ENCODE measurements around the gene SNTG2. TPM values are rescaled to one million over a fixed set of nuclear protein-coding genes. Genes with fewer than 3 reads are reported as not detected.

Gene SNTG2
- total and polyA plus RNA-seq, 2 donors (not counting 1 experiment from before 2014, with no cell fraction given), result 0.06 TPM; not detected in 1

DNA sequence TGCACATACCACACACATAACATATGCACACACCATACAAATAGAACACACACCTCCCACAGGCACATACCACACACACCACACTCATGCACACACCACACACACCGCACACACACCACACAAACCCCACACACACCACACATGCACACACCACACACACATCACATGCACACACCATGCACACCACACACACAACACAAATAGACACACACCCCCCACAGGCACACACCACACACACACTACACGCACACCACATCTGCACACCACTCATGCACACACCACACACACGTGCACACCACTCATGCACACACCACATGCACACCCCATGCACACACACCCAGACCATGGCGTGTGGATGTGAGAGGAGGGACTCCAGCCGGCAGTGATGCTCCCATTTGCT is 300.9 kb downstream of the SNTG2 start:
- Histone ChIP-seq H3K4me3 (replicated peaks in 1 of 4; ENCODE audit: control extremely low read depth in 1 of 4, insufficient read depth in 1 of 4, low read depth in 3 of 4, low read length in 4 of 4) (no peak overlapping the region), H3K79me2 (ENCODE audit: control insufficient read depth, insufficient read depth, low read length) (no peaks in the 10 kb centered on the region), H3K36me3 (ENCODE audit: control insufficient read depth, insufficient read depth, low read length) (no peaks in the 10 kb centered on the region), H3K4me1 (ENCODE audit: control insufficient read depth, extremely low read depth, insufficient read depth, low read length) (no peaks in the 10 kb centered on the region), H3K27me3 (ENCODE audit: control insufficient read depth, insufficient read depth, low read length) (no peaks in the 10 kb centered on the region), H3K9me3 (ENCODE audit: control insufficient read depth, insufficient read depth, low read depth, low read length) (no peaks in the 10 kb centered on the region), H3K27ac (ENCODE audit: insufficient read depth, low read length) (no peak overlapping the region), H2AFZ (ENCODE audit: low read length) (no peak overlapping the region), H4K20me1 (ENCODE audit: control insufficient read depth, extremely low read depth, insufficient read depth, low read length) (no peaks in the 10 kb centered on the region), H3K4me2 (ENCODE audit: extremely low read depth, insufficient read depth, low read length) (no peak overlapping the region), H3K9ac (ENCODE audit: insufficient read depth, low read length) (no peak overlapping the region)
- DNase-seq (ENCODE audit: low read depth in 2 of 2), result no peak
- TF ChIP-seq EZH2 (IDR thresholded peaks at IDR 0.05; ENCODE audit: low read length, missing control alignments), result no peak
- TF ChIP-seq, protein P1, sequence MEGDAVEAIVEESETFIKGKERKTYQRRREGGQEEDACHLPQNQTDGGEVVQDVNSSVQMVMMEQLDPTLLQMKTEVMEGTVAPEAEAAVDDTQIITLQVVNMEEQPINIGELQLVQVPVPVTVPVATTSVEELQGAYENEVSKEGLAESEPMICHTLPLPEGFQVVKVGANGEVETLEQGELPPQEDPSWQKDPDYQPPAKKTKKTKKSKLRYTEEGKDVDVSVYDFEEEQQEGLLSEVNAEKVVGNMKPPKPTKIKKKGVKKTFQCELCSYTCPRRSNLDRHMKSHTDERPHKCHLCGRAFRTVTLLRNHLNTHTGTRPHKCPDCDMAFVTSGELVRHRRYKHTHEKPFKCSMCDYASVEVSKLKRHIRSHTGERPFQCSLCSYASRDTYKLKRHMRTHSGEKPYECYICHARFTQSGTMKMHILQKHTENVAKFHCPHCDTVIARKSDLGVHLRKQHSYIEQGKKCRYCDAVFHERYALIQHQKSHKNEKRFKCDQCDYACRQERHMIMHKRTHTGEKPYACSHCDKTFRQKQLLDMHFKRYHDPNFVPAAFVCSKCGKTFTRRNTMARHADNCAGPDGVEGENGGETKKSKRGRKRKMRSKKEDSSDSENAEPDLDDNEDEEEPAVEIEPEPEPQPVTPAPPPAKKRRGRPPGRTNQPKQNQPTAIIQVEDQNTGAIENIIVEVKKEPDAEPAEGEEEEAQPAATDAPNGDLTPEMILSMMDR (conservative IDR thresholded peaks at IDR 0.05 in 1 of 2, IDR thresholded peaks at IDR 0.05 in 1 of 2; ENCODE audit: low read depth in 1 of 2, low read length in 2 of 2), result no peak

DNA sequence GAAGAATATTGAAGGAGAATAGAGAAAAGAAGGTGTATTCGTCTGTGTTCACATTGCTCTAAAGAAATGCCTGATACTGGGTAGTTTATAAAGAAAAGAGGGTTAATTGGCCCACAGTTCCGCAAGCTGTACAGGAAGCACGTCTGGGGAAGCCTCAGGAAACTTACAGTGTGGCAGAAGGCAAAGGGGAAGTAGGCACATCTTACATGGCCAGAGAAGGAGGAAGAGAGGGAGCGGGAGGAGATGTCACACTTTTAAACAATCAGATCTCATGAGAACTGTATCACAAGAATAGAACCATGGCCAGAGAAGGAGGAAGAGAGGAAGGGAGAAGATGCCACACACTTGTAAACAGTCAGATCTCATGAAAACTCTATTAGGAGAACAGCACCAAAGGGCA is 303.0 kb downstream of the SNTG2 start:
- no peak overlapping the region for H3K4me2 ChIP-seq (ENCODE audit: extremely low read depth, insufficient read depth, low read length)
- no peak overlapping the region for H2AFZ ChIP-seq (ENCODE audit: low read length)
- no peak overlapping the region for H3K9ac ChIP-seq (ENCODE audit: insufficient read depth, low read length)
- H3K27me3 ChIP-seq (ENCODE audit: control insufficient read depth, insufficient read depth, low read length), result no peaks in the 10 kb centered on the region
- H3K4me1 ChIP-seq (ENCODE audit: control insufficient read depth, extremely low read depth, insufficient read depth, low read length), result no peaks in the 10 kb centered on the region
- no peaks in the 10 kb centered on the region for H3K36me3 ChIP-seq (ENCODE audit: control insufficient read depth, insufficient read depth, low read length)
- H3K27ac ChIP-seq (ENCODE audit: insufficient read depth, low read length), result no peak overlapping the region
- H3K4me3 ChIP-seq (replicated peaks in 1 of 4; ENCODE audit: control extremely low read depth in 1 of 4, insufficient read depth in 1 of 4, low read depth in 3 of 4, low read length in 4 of 4), result no peak overlapping the region
- no peak for DNase-seq (ENCODE audit: low read depth in 2 of 2)
- no peaks in the 10 kb centered on the region for H3K79me2 ChIP-seq (ENCODE audit: control insufficient read depth, insufficient read depth, low read length)
- no peak for TF ChIP-seq EZH2 (IDR thresholded peaks at IDR 0.05; ENCODE audit: low read length, missing control alignments)
- TF ChIP-seq, protein P1 (conservative IDR thresholded peaks at IDR 0.05 in 1 of 2, IDR thresholded peaks at IDR 0.05 in 1 of 2; ENCODE audit: low read depth in 1 of 2, low read length in 2 of 2), result no peak
- H4K20me1 ChIP-seq (ENCODE audit: control insufficient read depth, extremely low read depth, insufficient read depth, low read length), result no peaks in the 10 kb centered on the region
- no peaks in the 10 kb centered on the region for H3K9me3 ChIP-seq (ENCODE audit: control insufficient read depth, insufficient read depth, low read depth, low read length)

GRCh38 chr2:1254662-1255343 is 304.2 kb downstream of the SNTG2 start:
- H3K4me2 ChIP-seq (ENCODE audit: extremely low read depth, insufficient read depth, low read length), result no peak overlapping the region
- no peak for DNase-seq (ENCODE audit: low read depth in 2 of 2)
- H3K4me1 ChIP-seq (ENCODE audit: control insufficient read depth, extremely low read depth, insufficient read depth, low read length), result no peaks in the 10 kb centered on the region
- H3K9ac ChIP-seq (ENCODE audit: insufficient read depth, low read length), result no peak overlapping the region
- H4K20me1 ChIP-seq (ENCODE audit: control insufficient read depth, extremely low read depth, insufficient read depth, low read length), result no peaks in the 10 kb centered on the region
- H3K4me3 ChIP-seq (replicated peaks in 1 of 4; ENCODE audit: control extremely low read depth in 1 of 4, insufficient read depth in 1 of 4, low read depth in 3 of 4, low read length in 4 of 4), result no peak overlapping the region
- H3K36me3 ChIP-seq (ENCODE audit: control insufficient read depth, insufficient read depth, low read length), result no peaks in the 10 kb centered on the region
- no peak overlapping the region for H3K27ac ChIP-seq (ENCODE audit: insufficient read depth, low read length)
- H3K9me3 ChIP-seq (ENCODE audit: control insufficient read depth, insufficient read depth, low read depth, low read length), result no peaks in the 10 kb centered on the region
- TF ChIP-seq, protein P1 (conservative IDR thresholded peaks at IDR 0.05 in 1 of 2, IDR thresholded peaks at IDR 0.05 in 1 of 2; ENCODE audit: low read depth in 1 of 2, low read length in 2 of 2), result no peak
- TF ChIP-seq EZH2 (IDR thresholded peaks at IDR 0.05; ENCODE audit: low read length, missing control alignments), result no peak
- H3K27me3 ChIP-seq (ENCODE audit: control insufficient read depth, insufficient read depth, low read length), result no peaks in the 10 kb centered on the region
- H3K79me2 ChIP-seq (ENCODE audit: control insufficient read depth, insufficient read depth, low read length), result no peaks in the 10 kb centered on the region
- H2AFZ ChIP-seq (ENCODE audit: low read length), result no peak overlapping the region
